ENCODE results near the gene GNG13.

GNG13 gene

DNA sequence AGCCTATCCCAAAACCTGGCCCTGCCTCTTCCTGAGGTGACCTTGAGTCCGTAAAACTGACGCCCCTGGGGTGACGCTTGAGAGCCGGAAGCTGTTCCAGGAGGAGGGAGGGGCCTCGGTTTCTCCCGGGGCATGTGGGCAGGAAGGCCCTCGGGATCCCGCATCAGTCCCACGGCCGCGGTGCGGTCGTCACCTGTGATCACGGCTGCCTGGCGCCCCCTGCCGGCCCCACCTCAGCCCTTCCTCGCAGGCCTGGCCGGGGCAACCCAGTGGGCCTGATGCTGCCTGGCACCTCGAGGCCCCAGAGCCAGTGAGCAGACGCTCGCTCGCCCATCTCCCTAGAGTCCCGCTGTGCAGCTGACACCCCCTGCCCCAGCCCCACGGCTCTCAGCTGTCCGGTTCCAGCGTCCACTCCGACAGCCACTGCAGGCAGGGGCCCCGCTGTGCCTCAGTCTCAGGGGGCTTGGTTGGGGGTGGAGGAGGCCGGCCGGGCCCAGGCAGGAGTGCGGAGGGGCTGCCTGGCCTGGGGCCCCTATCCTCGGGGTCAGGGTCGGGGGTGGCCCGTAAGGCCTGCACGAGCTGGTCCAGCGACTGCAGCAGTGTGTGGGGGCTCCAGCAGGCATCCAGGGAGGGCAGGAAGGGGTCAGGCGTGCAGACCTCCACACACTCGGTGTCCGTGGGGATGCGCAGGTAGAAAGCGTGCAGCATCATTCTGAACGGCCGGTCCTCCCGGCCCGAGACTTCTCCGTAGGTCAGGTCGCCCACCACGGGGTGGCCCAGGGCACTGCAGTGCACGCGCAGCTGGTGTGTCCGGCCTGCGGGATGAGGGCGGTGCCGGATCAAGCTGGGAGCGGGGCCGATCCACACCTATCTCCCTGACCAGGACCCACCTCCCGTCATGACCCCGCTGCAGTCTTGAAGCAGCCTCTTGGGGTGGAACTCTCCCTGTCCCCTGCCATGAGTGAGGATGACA is 14.7 kb downstream of the GNG13 start:
- WGBS, 2 experiments, result 72% methylated on average over 58 of the region's 58 CpGs
- Histone ChIP-seq H3K4me1 (ENCODE audit: control insufficient read depth, insufficient read depth, low read length) (peaks cover 12% of the 10 kb centered on the region), H3K27me3 (ENCODE audit: control insufficient read depth, insufficient read depth, low read length, poor library complexity, severe bottlenecking) (no peaks in the 10 kb centered on the region), H3K27ac (ENCODE audit: insufficient read depth, low read depth, low read length, poor library complexity, severe bottlenecking) (no peak overlapping the region), H3K36me3 (ENCODE audit: control insufficient read depth, insufficient read depth, low read length) (peaks cover 14% of the 10 kb centered on the region), H3K4me3 (ENCODE audit: insufficient read depth, low read depth, low read length) (no peak overlapping the region), H3K9me3 (ENCODE audit: control insufficient read depth, low read length) (no peaks in the 10 kb centered on the region)

DNA sequence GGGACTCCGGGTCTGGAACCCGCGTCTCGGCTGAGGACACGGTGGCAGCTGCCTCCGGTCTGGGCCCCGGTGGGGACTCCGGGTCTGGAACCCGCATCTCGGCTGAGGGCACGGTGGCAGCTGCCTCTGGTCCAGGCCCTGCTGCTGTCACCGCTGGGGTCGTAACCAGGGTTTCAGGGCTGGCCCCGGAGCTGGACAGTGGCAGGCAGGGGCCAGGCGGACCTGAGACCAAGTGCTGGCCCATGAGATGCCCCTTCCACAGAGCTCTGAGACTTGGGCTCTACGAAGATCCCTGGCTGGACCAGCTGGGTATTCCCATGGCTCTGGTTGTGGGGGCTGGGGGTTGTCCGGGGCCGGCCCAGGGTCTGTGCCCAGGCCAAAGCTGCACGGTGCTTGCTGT is 16.1 kb downstream of the GNG13 start:
- peaks cover 3% of the 10 kb centered on the region for H3K27me3 ChIP-seq (ENCODE audit: control insufficient read depth, insufficient read depth, low read length, poor library complexity, severe bottlenecking)
- peaks cover 9% of the 10 kb centered on the region for H3K4me1 ChIP-seq (ENCODE audit: control insufficient read depth, insufficient read depth, low read length)
- no peak overlapping the region for H3K27ac ChIP-seq (ENCODE audit: insufficient read depth, low read depth, low read length, poor library complexity, severe bottlenecking)
- no peak overlapping the region for H3K4me3 ChIP-seq (ENCODE audit: insufficient read depth, low read depth, low read length)
- 95 to 96% methylated on average over 19 of the region's 19 CpGs for WGBS, 2 experiments
- H3K9me3 ChIP-seq (ENCODE audit: control insufficient read depth, low read length), result no peaks in the 10 kb centered on the region
- H3K36me3 ChIP-seq (ENCODE audit: control insufficient read depth, insufficient read depth, low read length), result peaks cover 5% of the 10 kb centered on the region

DNA sequence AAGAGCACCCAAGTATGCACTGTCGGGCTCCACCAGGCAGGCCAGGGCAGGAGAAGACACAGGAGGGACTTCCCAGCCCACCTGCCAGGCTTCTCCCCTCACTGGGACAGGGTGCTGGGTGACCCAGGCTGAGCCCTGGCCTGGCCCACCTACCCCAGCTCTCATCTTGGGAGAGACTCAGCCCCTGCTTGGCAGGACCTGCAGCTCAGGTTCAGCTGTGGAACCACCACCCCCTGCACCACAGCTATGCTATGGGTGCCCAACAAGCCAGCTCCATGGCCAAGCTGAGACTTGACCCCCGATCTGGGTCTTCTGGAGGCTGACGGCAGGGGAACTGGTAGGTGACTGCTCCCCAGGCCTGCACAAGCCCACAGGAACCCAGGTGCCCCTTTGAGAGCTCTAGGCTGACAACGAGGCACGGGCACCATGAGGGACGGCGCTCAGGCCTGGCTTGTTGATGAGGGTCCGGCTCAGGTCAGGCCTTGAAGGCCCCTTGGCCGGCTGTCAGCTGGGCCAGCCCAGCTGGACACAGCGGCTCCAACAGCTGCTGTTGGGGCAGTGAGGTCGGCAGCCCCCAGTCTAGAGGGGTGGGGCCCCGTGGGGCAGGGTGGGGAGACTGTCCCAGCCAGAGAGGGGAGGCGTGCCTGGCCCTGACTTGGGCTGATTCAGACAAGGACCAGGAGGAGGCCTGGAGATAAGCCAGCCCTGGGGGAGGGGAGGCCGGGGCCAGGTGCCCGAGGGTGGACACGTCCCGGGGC is 17.0 kb downstream of the GNG13 start:
- Histone ChIP-seq H3K9me3 (ENCODE audit: control insufficient read depth, low read length) (no peaks in the 10 kb centered on the region), H3K27me3 (ENCODE audit: control insufficient read depth, insufficient read depth, low read length, poor library complexity, severe bottlenecking) (peaks cover 6% of the 10 kb centered on the region), H3K27ac (ENCODE audit: insufficient read depth, low read depth, low read length, poor library complexity, severe bottlenecking) (no peak overlapping the region), H3K36me3 (ENCODE audit: control insufficient read depth, insufficient read depth, low read length) (peaks cover 5% of the 10 kb centered on the region), H3K4me3 (ENCODE audit: insufficient read depth, low read depth, low read length) (no peak overlapping the region), H3K4me1 (ENCODE audit: control insufficient read depth, insufficient read depth, low read length) (peaks cover 3% of the 10 kb centered on the region)
- 89% methylated on average over 17 of the region's 17 CpGs for WGBS, 2 experiments

DNA sequence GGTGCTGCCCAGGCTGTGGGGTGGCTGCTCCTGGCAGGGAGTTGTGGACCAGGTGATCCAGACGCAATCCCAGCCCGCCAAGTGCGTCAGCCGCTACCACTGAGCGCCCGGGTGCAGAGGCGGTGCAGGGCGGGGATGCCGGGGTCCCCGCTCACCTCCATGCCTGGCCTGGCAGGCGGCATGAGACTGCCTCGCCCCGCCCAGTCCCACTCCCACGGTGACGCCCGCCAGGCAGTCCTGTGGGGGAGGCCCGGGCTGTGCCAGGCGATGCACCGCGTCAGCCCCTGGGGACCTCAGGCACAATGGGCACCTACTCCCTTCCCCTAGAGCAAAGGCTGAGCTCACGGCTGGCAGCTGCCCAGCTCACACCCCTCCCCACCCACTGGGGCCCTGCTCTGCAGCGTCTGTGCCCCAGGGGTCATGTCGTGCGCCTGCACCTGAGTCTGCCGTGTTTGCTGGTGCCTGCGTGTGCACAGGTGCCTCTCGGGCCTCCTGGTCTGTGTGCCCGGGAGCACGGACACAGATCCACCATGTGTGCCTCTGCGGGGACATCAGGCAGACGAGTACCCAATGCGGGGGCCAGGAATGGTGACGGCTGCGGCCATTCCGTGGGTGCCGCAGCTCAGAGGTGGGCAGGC is 17.6 kb downstream of the GNG13 start:
- no peak overlapping the region for H3K4me3 ChIP-seq (ENCODE audit: insufficient read depth, low read depth, low read length)
- peaks cover 9% of the 10 kb centered on the region for H3K27me3 ChIP-seq (ENCODE audit: control insufficient read depth, insufficient read depth, low read length, poor library complexity, severe bottlenecking)
- peaks cover 5% of the 10 kb centered on the region for H3K36me3 ChIP-seq (ENCODE audit: control insufficient read depth, insufficient read depth, low read length)
- 89 to 92% methylated on average over 36 of the region's 36 CpGs for WGBS, 2 experiments
- H3K9me3 ChIP-seq (ENCODE audit: control insufficient read depth, low read length), result no peaks in the 10 kb centered on the region
- H3K27ac ChIP-seq (ENCODE audit: insufficient read depth, low read depth, low read length, poor library complexity, severe bottlenecking), result no peak overlapping the region
- H3K4me1 ChIP-seq (ENCODE audit: control insufficient read depth, insufficient read depth, low read length), result peaks cover 3% of the 10 kb centered on the region

DNA sequence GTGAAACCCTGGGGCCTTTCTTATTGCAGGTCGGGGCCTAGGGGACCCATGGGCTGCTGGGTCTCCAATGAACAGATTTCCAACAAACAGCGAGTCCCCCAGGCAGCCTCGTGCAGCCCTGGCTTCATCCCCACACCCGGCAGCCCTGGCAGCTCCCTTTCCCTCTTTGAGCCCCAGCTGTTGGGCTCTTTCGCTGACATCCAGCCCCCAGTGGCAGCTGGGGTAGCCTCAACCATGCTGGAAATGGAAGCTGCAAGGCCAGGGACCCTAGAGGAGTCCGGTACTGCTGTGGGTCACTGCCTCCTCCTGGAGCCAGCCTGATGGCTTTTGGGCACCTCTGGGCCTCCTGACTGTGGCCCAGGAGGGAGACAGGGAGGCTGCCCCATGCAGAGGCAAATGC is 18.3 kb downstream of the GNG13 start:
- Histone ChIP-seq H3K4me3 (ENCODE audit: insufficient read depth, low read depth, low read length) (no peak overlapping the region), H3K27ac (ENCODE audit: insufficient read depth, low read depth, low read length, poor library complexity, severe bottlenecking) (no peak overlapping the region), H3K36me3 (ENCODE audit: control insufficient read depth, insufficient read depth, low read length) (peaks cover 5% of the 10 kb centered on the region), H3K27me3 (ENCODE audit: control insufficient read depth, insufficient read depth, low read length, poor library complexity, severe bottlenecking) (peaks cover 9% of the 10 kb centered on the region), H3K4me1 (ENCODE audit: control insufficient read depth, insufficient read depth, low read length) (no peaks in the 10 kb centered on the region), H3K9me3 (ENCODE audit: control insufficient read depth, low read length) (no peaks in the 10 kb centered on the region)
- 76% methylated on average over 6 of the region's 6 CpGs for WGBS, 2 experiments

DNA sequence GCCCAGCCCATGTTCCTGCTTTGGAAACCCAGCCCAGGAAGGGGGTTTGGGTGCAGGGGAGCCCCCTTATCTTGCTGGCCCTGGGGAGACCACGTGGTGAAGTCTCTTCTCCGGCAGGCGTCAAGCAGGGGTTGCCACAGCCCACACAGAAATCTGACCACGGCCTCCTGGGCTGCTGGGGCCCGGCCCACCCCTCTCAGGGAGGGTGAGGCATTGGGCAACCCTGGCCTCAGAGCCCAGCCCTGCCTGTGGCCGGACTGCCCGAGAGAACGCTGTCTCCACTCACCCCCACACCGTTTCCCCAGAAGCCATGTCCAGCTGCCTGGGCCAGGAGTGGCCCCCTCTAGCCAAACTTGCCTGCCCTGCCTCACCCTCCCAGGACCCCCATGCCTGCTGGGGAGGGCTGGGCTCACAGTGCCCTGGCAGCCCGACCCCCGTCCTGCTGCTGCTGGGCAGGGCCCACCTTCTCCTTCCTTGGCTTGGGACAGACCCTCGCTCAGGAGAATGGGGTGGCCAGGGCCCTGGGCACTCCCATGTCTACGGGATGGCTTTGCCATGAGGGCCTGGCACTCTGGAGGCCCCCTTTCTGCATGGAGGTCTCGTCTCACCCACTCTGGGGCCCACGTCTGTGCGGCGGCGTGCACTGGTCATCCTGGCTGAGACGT is 19.1 kb downstream of the GNG13 start:
- Histone ChIP-seq H3K36me3 (ENCODE audit: control insufficient read depth, insufficient read depth, low read length) (peaks cover 5% of the 10 kb centered on the region), H3K4me1 (ENCODE audit: control insufficient read depth, insufficient read depth, low read length) (no peaks in the 10 kb centered on the region), H3K27me3 (ENCODE audit: control insufficient read depth, insufficient read depth, low read length, poor library complexity, severe bottlenecking) (peaks cover 9% of the 10 kb centered on the region), H3K4me3 (ENCODE audit: insufficient read depth, low read depth, low read length) (no peak overlapping the region), H3K27ac (ENCODE audit: insufficient read depth, low read depth, low read length, poor library complexity, severe bottlenecking) (no peak overlapping the region), H3K9me3 (ENCODE audit: control insufficient read depth, low read length) (no peaks in the 10 kb centered on the region)
- 86% methylated on average over 19 of the region's 19 CpGs for WGBS, 2 experiments

DNA sequence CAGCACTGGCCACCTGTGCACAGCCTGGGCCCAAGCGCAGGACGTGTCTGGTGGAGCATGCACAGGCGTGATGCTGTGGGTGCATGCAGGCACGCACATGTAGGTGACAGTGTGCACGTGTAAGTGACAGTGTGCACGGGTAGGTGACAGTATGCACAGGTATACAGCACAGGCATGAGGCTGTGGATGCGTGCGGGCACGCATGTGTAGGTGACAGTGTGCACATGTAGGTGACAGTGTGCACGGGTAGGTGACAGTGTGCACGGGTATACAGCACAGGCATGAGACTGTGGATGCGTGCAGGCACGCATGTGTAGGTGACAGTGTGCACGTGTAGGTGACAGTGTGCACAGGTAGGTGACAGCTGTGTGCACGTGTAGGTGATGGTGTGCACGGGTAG is 20.2 kb downstream of the GNG13 start:
- Histone ChIP-seq H3K27ac (ENCODE audit: insufficient read depth, low read depth, low read length, poor library complexity, severe bottlenecking) (no peak overlapping the region), H3K4me3 (ENCODE audit: insufficient read depth, low read depth, low read length) (no peak overlapping the region), H3K9me3 (ENCODE audit: control insufficient read depth, low read length) (no peaks in the 10 kb centered on the region), H3K27me3 (ENCODE audit: control insufficient read depth, insufficient read depth, low read length, poor library complexity, severe bottlenecking) (peaks cover 9% of the 10 kb centered on the region), H3K4me1 (ENCODE audit: control insufficient read depth, insufficient read depth, low read length) (no peaks in the 10 kb centered on the region), H3K36me3 (ENCODE audit: control insufficient read depth, insufficient read depth, low read length) (no peaks in the 10 kb centered on the region)
- 90 to 92% methylated on average over 16 of the region's 16 CpGs for WGBS, 2 experiments

DNA sequence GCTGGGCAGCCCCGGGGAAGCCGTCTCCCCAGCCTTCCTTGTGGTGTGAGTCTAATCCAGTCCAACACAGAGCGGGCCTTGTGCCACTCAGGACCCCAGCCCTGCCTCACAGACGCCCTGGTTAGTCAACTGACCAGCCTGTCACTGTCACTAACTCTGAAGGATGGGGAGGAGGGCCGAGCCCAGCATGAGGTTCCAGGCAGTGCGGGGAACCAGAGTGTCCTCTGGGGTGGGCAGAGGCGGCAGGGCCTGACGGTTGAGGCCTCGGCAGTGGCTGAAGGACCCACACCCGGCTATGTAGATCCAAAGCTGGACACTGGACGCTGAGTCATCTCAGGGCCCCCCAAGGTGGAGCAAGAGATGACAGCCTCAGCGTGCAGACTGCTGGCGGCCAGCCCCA is 21.0 kb downstream of the GNG13 start:
- WGBS, 2 experiments, result 79 to 81% methylated on average over 13 of the region's 13 CpGs
- no peaks in the 10 kb centered on the region for H3K9me3 ChIP-seq (ENCODE audit: control insufficient read depth, low read length)

DNA sequence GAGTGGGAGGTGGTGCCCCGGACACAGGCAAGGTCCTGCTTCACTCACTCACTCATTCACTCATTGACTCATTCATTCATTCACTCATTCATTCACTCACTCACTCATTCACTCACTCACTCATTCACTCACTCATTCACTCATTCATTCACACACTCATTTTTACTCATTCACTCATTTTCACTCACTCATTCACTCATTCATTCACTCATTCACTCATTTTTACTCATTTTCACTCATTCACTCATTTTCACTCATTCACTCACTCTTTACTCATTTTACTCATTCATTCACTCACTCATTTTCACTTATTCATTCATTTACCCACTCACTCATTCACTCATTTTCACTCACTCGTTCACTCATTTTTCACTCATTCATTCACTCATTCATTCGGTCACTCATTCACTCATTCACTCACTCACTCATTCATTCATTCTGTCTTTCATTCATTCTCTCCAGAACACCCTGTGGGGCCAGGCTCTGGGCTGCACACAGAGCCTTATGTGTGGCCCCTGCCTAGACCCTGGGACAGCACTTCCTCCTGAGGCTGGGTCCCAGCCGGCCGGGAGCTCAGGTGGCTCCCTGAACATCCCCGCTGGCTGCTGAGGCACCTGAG is 21.5 kb downstream of the GNG13 start:
- Histone ChIP-seq H3K4me1 (ENCODE audit: control insufficient read depth, insufficient read depth, low read length) (no peaks in the 10 kb centered on the region), H3K27me3 (ENCODE audit: control insufficient read depth, insufficient read depth, low read length, poor library complexity, severe bottlenecking) (peaks cover 9% of the 10 kb centered on the region), H3K9me3 (ENCODE audit: control insufficient read depth, low read length) (no peaks in the 10 kb centered on the region), H3K36me3 (ENCODE audit: control insufficient read depth, insufficient read depth, low read length) (no peaks in the 10 kb centered on the region), H3K27ac (ENCODE audit: insufficient read depth, low read depth, low read length, poor library complexity, severe bottlenecking) (no peak overlapping the region), H3K4me3 (ENCODE audit: insufficient read depth, low read depth, low read length) (no peak overlapping the region)
- WGBS, 2 experiments, result 88 to 91% methylated on average over 6 of the region's 6 CpGs

More for the DNA sequence above, 21.0 kb downstream of the GNG13 start:
- peaks cover 9% of the 10 kb centered on the region for H3K27me3 ChIP-seq (ENCODE audit: control insufficient read depth, insufficient read depth, low read length, poor library complexity, severe bottlenecking)
- no peak overlapping the region for H3K4me3 ChIP-seq (ENCODE audit: insufficient read depth, low read depth, low read length)
- no peaks in the 10 kb centered on the region for H3K36me3 ChIP-seq (ENCODE audit: control insufficient read depth, insufficient read depth, low read length)
- no peak overlapping the region for H3K27ac ChIP-seq (ENCODE audit: insufficient read depth, low read depth, low read length, poor library complexity, severe bottlenecking)
- H3K4me1 ChIP-seq (ENCODE audit: control insufficient read depth, insufficient read depth, low read length), result no peaks in the 10 kb centered on the region
